Naive B cell (primary cell): ENCODE data around the gene DPEP3. TPM values are rescaled to one million over a fixed set of nuclear protein-coding genes. Genes with fewer than 3 reads are reported as not detected.

Source experiments
- ATAC-seq, 2 donors: fragments of 150-1000 bp; cut with Tn5 transposase; 2 replicates each; pipeline ENCODE4 v1.10.0; 2021; ENCODE audit warnings: low read depth in 2 of 2, mild to moderate bottlenecking in 2 of 2, moderate library complexity in 2 of 2
- DNase-seq: peaks from one replicate; pipeline ENCODE4 v3.0.0; 2022
- H3K27ac Mint-ChIP-seq, 6 donors: one replicate each; pipeline ENCODE4 v1.8.0; 2020 to 2022; ENCODE audit warnings: mild to moderate bottlenecking in 6 of 6, mixed read lengths in 6 of 6, moderate library complexity in 5 of 6, inconsistent platforms in 2 of 6
- H3K27me3 Mint-ChIP-seq, 3 donors: one replicate each; pipeline ENCODE4 v1.8.0; 2021 to 2022; ENCODE audit warnings: mixed read lengths in 3 of 3, mild to moderate bottlenecking in 1 of 3
- H3K36me3 Mint-ChIP-seq, 2 donors: one replicate each; pipeline ENCODE4 v1.8.0; 2020 to 2022; ENCODE audit warnings: mixed read lengths in 2 of 2, inconsistent platforms in 1 of 2, mild to moderate bottlenecking in 1 of 2
- H3K4me1 Mint-ChIP-seq, 3 donors: one replicate each; pipeline ENCODE4 v1.8.0; 2020 to 2022; ENCODE audit warnings: mixed read lengths in 3 of 3, inconsistent platforms in 1 of 3, mild to moderate bottlenecking in 1 of 3, moderate library complexity in 1 of 3
- H3K4me3 Mint-ChIP-seq, 8 donors: one replicate each; pipeline ENCODE4 v1.8.0; 2020 to 2022; ENCODE audit warnings: mild to moderate bottlenecking in 8 of 8, mixed read lengths in 8 of 8, moderate library complexity in 8 of 8, inconsistent platforms in 2 of 8
- H3K9me3 Mint-ChIP-seq, 7 donors: one replicate each; pipeline ENCODE4 v1.8.0; 2020 to 2022; ENCODE audit warnings: mixed read lengths in 7 of 7, mild to moderate bottlenecking in 5 of 7, inconsistent platforms in 2 of 7, moderate library complexity in 1 of 7
- polyA plus RNA-seq, 6 donors: library from polyadenylated mRNA; unstranded; fragments of 300-500 nt; fragmentation: Illumina TruSeq; gene quantifications; one replicate each; pipeline ENCODE4 v1.2.3, GENCODE V29; 2021; ENCODE audit warnings: low read depth in 6 of 6

DPEP3 gene
- polyA plus RNA-seq, 6 donors from 2014 or later = 0.44 to 0.83 (median 0.55) TPM; not detected in 2

DNA sequence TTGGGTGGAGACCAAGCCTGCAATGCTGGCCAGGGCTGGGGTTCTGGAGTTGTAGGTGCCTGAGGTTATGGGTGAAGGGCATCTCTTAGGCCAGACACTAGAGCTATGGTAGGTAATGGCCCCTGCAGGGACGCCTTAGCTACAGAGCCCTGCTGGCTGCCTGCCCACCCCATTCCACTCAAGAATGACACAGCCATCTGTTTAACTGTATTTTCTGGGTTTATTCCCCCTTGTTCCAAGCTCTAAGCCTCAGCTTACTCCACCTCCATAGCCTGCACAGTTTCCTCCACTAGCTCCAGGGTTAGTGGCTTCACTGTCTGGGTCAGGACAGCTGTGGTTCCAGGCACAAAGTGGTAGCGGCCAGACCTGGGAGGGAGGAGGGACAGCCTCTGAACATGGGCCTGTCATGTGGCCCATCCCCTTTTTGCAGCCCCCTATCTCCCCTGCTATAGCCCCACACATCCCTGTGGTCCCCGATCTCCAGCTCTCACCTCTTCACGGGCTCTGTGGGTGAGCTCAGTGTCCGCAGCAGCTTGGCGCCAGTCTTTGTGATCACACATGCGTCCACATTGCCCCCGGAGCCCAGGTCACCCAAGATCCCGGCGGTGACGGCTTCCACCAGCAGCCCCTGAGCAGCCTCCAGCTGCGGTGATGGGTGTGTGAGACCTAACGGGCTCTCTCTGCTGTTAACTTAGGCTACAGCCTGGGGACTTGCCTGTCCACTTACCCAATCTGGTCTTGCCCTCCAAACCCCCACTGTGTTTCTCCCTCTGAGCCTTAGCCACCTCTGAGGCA lies 45.8 kb downstream of the DPEP3 start:
- DNase-seq = no peak
- ATAC-seq = no peak
- H3K9me3 Mint-ChIP-seq = no peaks in the 10 kb centered on the region
- peaks cover 0 to 10% of the 10 kb centered on the region in 2 donors for H3K36me3 Mint-ChIP-seq
- peak overlapping the region in 5 of 8 donors; percentile 3 to 99 (median 71) for H3K4me3 Mint-ChIP-seq
- H3K4me1 Mint-ChIP-seq = peaks cover 25 to 29% (median 29%) of the 10 kb centered on the region in 3 donors
- H3K27me3 Mint-ChIP-seq = no peaks in the 10 kb centered on the region
- peak overlapping the region in 5 of 6 donors; percentile 47 to 99 (median 97) for H3K27ac Mint-ChIP-seq

DNA sequence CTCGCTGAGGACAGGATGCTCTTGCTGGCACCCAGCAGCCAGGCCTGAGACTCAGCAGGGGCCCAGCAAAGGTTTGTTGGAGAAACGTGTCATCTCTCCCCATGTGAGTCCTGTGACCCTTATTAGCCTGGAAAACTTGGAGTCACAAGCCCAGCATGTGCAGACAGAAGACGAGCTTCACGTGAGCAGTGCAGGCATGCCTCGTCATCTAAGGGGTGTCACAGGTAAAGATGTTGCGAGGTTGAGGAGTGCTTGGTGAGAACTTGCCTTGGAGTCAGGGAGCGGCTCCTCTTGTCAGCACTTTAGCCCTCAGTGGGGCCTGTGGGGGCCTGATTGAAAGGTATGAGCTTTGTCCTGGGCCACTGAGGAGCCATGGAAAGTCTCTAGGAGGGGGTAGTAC lies 46.5 kb downstream of the DPEP3 start:
- Mint-ChIP-seq H3K9me3 (no peaks in the 10 kb centered on the region), H3K27ac (peak overlapping the region in 3 of 6 donors; percentile 37 to 92 (median 62)), H3K36me3 (peaks cover 0 to 10% of the 10 kb centered on the region in 2 donors), H3K4me1 (peaks cover 25 to 29% (median 25%) of the 10 kb centered on the region in 3 donors), H3K4me3 (peak overlapping the region in 5 of 8 donors; percentile 10 to 71 (median 45)), H3K27me3 (no peaks in the 10 kb centered on the region)
- ATAC-seq = no peak
- no peak for DNase-seq

DNA sequence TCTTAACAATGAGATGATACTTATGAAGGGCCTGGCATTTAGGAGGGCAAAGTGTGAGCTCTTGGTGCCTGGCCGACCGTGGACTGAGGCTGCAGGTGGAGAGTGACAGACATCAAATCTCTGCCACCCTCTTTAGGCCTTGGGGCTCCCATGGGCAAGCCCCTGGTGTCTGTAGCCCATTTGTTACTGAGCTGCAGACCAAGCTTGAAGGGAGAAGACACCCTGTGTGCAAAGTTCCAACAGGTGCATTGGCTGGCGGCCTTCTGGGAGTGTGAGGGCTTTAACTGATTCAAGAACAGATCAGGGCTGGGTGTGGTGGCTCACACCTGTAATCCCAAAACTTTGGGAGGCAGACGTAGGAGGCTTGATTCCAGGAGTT lies 47.8 kb downstream of the DPEP3 start:
- Mint-ChIP-seq H3K9me3 (no peaks in the 10 kb centered on the region), H3K4me3 (peak overlapping the region in 1 of 8 donors; percentile 33), H3K27me3 (no peaks in the 10 kb centered on the region), H3K27ac (peak overlapping the region in 2 of 6 donors; percentile 27 to 32), H3K36me3 (peaks cover 0 to 10% of the 10 kb centered on the region in 2 donors), H3K4me1 (peaks cover 32 to 40% (median 34%) of the 10 kb centered on the region in 3 donors)
- DNase-seq = no peak
- ATAC-seq = no peak

DNA sequence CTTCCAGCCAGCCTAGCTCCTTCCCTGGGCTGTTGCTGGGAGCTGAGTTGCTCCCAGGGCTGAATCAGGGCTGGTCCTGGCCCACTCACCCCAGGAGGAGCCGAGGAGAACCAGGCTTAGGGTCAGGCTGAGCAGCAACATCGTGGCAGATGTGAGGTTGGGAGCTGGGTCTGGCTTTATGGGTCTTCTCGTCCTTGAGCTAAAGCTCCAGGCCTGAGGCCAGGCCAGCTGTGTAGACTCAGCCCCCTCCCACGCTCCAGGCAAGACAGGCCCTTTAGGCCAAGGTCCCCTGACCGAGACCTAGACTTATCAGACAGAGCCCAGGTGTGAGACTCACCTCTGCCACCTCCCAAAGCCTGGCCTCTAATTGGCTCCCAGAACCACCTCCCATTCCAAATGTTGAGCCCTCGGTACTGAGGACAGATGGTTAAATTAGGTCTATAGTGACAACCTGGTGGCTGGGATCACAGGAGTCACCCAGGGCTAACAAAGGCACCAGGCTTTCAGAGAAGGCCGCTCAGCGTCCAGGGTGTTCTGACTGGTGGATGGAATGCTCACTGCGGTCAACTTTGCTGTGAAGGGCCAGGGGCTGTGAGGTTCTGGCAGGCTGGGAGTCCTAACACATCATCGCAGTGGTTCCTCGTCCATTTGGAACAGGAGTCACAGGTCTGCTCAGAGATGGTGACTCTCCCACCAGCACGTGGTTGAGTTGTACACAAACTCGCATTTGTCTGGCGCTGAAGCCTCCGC lies 48.4 kb downstream of the DPEP3 start, which contains the start of gene CTRL:
Gene CTRL (minus strand): TSS at position 151 of the 750 bp plus-strand sequence. CDS start 10 bp downstream, at position 141.
- no peaks in the 10 kb centered on the region for H3K27me3 Mint-ChIP-seq
- DNase-seq (no peak), ATAC-seq (no peak)
- peak within 1 kb of the TSS in 2 of 6 donors; percentile 27 to 32 for H3K27ac Mint-ChIP-seq
- H3K36me3 Mint-ChIP-seq = peaks cover 0 to 10% of the 10 kb centered on the region in 2 donors
- H3K4me1 Mint-ChIP-seq = peaks cover 27 to 35% (median 28%) of the 10 kb centered on the region in 3 donors
- no peaks in the 10 kb centered on the region for H3K9me3 Mint-ChIP-seq
- peak within 1 kb of the TSS in 1 of 8 donors; percentile 33 for H3K4me3 Mint-ChIP-seq

DNA sequence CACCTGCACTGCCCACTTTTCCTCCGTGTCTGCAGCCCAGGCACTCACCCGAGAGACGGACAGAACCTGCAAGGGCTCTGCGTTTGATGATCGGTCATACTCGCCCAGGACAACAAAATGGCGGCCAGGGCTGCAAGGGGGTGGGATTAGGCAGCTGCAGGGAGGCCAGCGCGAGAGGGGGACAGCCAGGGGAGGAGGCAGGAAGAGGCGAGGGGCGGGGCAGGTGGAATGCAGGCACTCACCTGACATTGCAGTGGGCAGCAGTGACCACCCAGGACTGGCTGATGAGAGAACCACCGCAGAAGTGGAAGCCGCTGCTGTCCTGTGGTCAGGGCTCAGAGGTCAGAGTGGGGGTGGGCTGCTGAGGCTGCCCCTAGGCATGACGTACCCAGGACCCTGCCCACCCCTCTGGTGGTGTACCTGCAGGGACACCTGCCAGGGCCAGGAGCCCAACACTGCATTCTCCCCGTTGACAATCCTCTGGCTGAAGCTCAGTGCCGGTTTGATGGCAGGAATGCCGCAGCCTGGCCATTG lies 49.6 kb downstream of the DPEP3 start:
- ATAC-seq = no peak
- H3K27ac Mint-ChIP-seq = no peak overlapping the region

DNA sequence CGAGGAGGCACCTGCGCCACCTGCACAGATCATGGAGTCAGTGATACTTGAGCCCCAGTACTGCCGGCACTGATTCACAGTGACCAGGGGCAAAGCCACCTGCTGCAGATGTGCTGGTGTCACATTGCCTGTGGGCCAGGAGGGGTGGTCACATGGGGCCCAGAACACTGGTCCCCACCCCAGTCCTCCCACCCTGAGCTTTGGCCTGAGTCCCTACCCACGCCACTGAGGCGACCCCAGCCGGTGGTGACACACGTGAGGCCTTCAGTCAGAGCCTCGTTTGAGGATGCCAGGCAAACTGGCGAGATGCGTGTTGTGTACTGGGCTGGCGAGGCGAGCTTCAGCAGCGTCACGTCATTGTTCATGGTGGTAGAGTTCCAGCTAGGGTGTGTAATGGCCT lies 50.1 kb downstream of the DPEP3 start:
- DNase-seq = no peak
- Mint-ChIP-seq H3K27me3 (no peaks in the 10 kb centered on the region), H3K9me3 (no peaks in the 10 kb centered on the region), H3K27ac (no peak overlapping the region), H3K36me3 (peaks cover 0 to 3% of the 10 kb centered on the region in 2 donors), H3K4me1 (peaks cover 31 to 41% (median 36%) of the 10 kb centered on the region in 3 donors), H3K4me3 (no peak overlapping the region)
- no peak for ATAC-seq

More for the DNA sequence above, 49.6 kb downstream of the DPEP3 start:
- H3K4me1 Mint-ChIP-seq = peaks cover 33 to 41% (median 36%) of the 10 kb centered on the region in 3 donors
- no peaks in the 10 kb centered on the region for H3K27me3 Mint-ChIP-seq
- DNase-seq = no peak
- H3K4me3 Mint-ChIP-seq = no peak overlapping the region
- no peaks in the 10 kb centered on the region for H3K9me3 Mint-ChIP-seq
- H3K36me3 Mint-ChIP-seq = peaks cover 0 to 8% of the 10 kb centered on the region in 2 donors

DNA sequence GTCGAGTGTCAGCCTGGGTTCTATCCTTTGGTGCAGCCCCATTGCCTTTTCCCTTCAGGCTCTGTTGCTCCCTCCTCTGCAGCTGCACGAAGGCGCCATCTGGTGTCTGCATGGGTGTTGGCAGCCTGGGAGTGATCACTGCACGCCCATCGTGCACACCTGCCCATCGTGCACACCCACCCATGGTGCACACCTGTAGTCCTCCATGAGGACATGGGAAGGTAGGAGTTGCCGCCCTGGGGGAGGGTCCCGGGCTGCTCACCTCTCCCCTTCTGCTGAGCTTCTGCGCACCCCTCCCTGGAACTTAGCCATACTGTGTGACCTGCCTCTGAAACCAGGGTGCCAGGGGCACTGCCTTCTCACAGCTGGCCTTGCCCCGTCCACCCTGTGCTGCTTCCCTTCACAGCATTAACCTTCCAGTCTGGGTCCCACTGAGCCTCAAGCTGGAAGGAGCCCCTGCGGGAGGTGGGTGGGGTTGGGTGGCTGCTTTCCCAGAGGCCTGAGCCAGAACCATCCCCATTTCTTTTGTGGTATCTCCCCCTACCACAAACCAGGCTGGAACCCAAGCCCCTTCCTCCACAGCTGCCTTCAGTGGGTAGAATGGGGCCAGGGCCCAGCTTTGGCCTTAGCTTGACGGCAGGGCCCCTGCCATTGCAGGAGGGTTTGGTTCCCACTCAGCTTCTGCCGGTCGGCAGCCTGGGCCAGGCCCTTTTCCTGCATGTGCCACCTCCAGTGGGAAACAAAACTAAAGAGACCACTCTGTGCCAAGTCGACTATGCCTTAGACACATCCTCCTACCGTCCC lies 51.5 kb downstream of the DPEP3 start:
- no peaks in the 10 kb centered on the region for H3K36me3 Mint-ChIP-seq
- H3K27me3 Mint-ChIP-seq = no peaks in the 10 kb centered on the region
- peak; percentile 59 for DNase-seq
- H3K9me3 Mint-ChIP-seq = no peaks in the 10 kb centered on the region
- peak overlapping the region in 3 of 6 donors; percentile 11 to 75 (median 24) for H3K27ac Mint-ChIP-seq
- H3K4me3 Mint-ChIP-seq = no peak overlapping the region
- H3K4me1 Mint-ChIP-seq = peaks cover 30 to 42% (median 39%) of the 10 kb centered on the region in 3 donors
- peak; percentile 85 to 90 for ATAC-seq

DNA sequence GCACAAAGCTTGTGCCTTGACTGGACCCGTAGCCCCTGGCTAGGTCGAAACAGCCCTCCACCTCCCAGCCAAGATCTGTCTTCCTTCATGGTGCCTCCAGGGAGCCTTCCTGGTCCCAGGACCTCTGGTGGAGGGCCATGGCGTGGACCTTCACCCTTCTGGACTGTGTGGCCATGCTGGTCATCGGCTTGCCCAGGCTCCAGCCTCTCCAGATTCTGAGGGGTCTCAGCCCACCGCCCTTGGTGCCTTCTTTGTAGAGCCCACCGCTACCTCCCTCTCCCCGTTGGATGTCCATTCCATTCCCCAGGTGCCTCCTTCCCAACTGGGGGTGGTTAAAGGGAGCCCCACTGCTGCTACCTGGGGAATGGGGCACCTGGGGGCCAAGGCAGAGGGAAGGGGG lies 52.2 kb downstream of the DPEP3 start:
- no peaks in the 10 kb centered on the region for H3K36me3 Mint-ChIP-seq
- no peaks in the 10 kb centered on the region for H3K27me3 Mint-ChIP-seq
- DNase-seq = no peak
- H3K4me1 Mint-ChIP-seq = peaks cover 30 to 45% (median 38%) of the 10 kb centered on the region in 3 donors
- peak overlapping the region in 3 of 6 donors; percentile 24 to 78 (median 75) for H3K27ac Mint-ChIP-seq
- H3K4me3 Mint-ChIP-seq = no peak overlapping the region
- ATAC-seq = peak in 1 of 2 donors; percentile 6
- no peaks in the 10 kb centered on the region for H3K9me3 Mint-ChIP-seq

DNA sequence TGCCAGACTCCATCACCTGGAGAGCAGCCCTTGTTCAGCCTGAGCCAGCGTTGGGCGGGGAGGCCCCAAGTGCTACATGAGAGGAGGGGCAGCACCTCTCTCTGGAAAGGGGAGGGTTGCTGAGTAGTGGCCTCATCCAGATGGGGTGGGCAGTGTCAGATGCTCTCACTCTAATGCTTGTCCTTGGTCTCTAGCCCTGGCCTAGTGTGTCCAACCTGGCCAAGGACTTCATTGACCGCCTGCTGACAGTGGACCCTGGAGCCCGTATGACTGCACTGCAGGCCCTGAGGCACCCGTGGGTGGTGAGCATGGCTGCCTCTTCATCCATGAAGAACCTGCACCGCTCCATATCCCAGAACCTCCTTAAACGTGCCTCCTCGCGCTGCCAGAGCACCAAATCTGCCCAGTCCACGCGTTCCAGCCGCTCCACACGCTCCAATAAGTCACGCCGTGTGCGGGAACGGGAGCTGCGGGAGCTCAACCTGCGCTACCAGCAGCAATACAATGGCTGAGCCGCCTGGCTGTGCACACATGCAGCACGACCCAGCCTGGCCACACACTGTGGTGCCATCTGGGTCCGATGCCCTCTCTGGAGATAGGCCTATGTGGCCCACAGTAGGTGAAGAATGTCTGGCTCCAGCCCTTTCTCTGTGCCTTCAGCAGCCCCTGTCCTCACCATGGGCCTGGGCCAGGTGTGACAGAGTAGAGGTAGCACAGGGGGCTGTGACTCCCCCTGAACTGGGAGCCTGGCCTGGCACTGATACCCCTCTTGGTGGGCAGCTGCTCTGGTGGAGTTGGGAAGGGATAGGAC lies 53.0 kb downstream of the DPEP3 start:
- H3K4me1 Mint-ChIP-seq = peaks cover 32 to 46% (median 43%) of the 10 kb centered on the region in 3 donors
- H3K27ac Mint-ChIP-seq = peak overlapping the region in 1 of 6 donors; percentile 75
- no peak for DNase-seq
- no peak overlapping the region for H3K4me3 Mint-ChIP-seq
- H3K9me3 Mint-ChIP-seq = no peaks in the 10 kb centered on the region
- no peaks in the 10 kb centered on the region for H3K27me3 Mint-ChIP-seq
- no peak for ATAC-seq
- no peaks in the 10 kb centered on the region for H3K36me3 Mint-ChIP-seq

DNA sequence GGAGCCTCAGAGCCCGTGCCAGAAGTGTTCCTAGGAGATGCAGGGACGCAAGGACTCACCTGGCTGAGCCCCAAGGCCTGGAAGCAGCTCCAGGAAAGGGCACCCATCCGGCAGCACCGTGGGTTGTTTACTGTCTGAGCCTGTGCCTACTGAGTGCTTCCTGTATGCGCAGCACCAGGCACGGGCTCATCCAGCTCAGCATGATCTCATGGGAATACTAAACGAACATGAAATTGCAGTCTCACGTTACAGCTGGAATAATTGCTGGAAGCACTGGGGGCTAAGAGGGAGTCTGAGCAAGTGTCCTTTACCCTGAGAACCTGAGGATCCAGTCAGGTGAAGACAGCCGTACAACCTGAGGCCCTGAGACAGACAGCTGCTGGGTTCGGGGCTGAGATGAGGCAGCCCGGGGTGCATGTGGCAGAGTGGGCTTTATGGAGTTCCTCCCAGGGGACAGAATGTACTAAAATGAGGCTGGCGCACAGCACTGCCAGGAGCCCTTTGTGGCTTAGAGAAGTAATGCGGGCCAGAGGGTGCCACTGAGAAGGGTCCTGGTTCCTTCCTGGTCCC lies 54.0 kb downstream of the DPEP3 start:
- Mint-ChIP-seq H3K36me3 (no peaks in the 10 kb centered on the region), H3K27ac (peak overlapping the region in 4 of 6 donors; percentile 30 to 90 (median 83)), H3K4me1 (peaks cover 35 to 49% (median 40%) of the 10 kb centered on the region in 3 donors), H3K27me3 (no peaks in the 10 kb centered on the region), H3K9me3 (no peaks in the 10 kb centered on the region), H3K4me3 (peak overlapping the region in 5 of 8 donors; percentile 15 to 73 (median 36))
- no peak for DNase-seq
- peak in 1 of 2 donors; percentile 24 for ATAC-seq
